ENCODE data around the gene LHFPL3.

LHFPL3 gene

DNA sequence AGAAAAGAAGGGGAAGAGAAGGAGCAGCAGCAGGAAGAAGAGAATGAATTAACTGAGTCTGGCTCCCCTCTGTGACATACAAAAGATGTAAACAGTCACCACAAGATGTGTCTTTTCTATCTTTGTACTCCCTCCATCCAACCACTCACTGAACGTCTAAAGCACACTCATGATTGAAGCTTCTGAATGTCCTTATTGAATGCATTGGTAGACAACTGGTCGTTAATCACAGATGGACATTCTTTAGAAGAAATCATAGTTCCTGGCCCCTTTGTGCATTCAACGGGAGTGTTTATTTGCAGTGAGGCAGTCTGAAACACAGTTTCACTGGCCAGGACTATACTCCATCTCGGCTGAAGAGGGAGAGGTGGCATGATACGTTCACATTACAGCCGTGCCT is 479.3 kb downstream of the LHFPL3 start:
- no peak for DNase-seq

DNA sequence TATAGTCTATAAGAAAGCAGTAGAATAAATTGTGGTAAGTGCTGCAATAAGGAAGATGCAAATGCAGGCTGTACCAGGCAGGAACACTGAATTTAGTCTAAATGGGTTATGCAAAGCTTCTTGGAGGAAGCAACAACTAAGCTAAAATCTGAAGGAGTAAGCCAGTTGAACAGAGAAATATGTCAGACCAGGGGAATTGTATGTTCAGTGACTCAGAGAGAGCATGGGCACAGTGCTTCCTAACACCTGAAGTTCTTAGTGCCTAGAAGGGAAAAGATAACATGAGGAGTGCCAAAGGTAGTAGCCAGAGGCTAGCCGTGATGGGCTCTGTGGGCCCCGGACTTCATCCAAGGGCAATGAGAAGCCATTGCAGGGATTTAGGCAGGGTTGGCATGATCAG is 481.5 kb downstream of the LHFPL3 start:
- no peak for DNase-seq

DNA sequence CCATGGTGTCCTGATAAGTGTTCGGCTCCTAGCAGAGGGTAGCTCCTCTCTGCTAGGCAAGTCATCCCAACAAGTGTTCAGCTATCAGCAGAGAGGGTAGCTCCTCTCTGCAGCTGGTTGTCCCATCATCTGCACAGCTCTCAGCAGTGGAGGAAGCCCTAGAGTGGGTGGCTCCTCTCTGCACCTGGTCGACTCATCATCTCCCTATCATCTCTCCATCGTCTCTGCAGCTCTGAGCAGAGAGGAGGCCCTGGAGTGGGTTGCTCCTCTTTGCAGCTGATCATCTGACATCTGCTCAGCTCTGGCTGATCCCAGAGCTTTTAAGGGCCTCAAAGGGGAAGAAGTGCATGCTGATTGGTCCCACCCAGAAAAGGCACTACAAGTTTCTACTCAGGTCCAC is 485.7 kb downstream of the LHFPL3 start:
- no peak for DNase-seq

DNA sequence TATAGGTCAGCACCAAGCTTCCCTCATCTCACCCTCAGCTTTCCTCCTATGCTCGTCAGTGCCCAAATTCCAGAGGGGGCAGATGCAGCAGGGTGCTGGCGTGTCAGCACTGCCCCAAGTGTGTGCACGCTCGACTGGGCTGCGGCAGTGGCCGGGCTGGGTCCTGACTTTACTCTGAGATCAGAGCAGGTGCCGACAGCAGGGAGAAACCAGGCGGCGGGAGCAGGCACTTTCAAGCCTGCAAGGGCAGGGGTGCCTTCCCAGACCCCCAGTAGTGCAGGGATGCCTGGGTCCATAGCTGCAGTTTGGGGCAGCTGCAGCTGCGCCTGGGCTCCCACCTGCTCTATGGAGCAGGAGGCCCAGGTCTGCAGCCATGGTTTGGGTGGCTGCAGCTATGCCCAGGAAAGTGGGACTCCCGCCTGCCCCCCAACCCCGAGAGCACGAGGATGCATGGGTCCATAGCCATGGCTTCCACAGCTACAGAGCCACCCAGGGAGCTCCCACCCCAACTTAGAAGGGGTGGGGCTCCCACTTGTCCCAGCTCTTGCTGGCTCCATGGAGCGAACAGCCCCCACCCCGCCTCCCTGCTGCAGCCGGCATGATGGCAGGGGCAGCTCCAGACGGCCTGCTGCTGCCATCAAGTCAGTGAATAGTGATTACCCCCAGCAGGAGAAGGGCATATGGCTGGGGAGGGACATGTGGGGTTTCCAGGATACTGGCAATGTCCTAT is 486.4 kb downstream of the LHFPL3 start:
- DNase-seq, result no peak

DNA sequence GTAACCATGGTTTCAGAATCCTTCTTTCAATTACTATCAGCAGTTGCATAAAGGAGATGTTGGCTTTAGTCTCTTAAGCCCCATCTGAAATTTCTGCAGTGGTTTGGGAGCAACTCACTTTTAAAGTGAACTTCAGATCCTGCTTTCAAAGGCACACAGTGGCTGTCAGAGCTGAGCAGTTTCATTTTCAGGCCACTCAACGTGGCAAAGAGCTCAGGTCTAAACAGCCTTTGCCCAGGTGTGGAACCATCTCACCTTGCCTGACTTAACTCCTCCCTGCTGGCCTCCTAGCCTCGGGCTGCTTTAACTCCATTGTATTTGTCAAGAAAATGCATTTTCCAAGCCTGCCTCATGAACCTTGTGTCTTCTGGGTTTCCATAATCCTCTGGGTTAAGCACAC is 488.1 kb downstream of the LHFPL3 start:
- DNase-seq, result no peak

DNA sequence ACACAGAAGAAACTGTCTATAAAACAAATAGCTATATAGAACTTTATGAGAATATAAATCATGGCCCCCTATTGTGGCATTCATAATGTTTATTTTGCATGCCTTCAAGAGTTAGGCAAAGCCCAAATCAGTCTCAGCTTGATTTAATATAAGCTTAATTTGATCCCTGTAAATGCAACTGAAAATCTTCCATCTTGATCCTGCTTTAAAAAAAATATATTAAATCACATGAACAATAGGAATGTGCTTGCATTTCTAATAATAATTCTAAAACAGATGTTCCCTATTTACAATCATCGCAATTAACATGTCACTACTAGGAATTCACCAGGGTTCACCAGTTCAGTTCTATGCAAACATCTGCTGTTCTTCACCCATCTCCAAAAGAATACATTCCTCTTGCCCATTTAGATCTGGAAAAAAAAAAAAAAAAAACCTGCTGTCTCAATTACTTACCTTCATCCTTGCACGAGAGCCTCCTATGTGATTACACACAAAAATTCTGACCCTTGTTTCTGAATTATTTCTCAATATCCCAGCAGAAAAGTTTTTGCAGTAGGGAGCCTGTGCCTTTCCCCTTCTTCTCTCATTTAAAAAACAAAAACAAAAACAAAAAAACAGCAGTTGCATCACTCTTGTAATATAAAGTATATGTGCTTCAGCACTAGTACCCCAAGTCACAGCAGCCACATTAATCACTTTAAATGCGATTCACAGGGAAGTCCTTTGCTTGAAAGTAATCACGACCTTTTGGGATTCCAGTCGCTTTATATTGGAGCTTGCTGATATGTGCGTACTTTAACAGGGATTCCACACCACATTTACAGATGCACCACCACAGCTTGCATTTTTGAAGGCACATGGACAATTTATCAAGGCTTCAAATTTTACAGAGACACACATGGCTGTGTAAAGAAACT is 490.8 kb downstream of the LHFPL3 start:
- DNase-seq, result no peak

DNA sequence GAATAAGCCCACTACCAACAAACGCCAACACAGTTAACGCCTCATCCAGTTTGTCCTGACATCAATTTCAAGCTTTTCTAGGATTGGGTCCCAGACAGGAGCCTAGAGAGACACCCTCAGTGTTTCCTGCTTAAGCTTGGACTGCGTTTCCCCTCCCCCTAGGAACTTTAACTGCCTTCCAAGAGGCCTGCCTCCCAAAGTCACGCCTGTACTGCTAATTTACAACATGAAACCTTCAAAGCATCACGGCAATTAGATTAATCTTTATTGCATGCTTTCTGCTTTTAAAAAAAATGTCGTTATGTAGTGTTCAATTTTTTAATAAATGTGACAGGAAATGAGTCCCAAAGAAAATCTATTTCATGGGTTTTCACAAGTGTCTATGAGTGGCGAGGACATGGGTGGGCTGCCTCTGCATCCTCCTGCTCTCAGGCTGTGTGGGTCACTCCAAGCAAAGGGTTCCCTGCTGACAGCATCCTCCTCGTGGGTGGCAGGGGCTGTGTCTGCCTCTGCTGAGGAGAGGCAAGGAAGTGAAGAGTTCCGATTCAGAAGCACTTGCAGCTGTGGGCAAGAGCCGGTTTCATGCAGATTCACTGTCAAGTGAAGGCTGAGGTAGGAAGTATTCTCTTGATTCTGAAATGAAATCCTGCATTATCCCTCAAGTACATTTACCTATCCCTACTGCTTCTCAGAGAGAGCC is 492.6 kb downstream of the LHFPL3 start:
- DNase-seq, result no peak

DNA sequence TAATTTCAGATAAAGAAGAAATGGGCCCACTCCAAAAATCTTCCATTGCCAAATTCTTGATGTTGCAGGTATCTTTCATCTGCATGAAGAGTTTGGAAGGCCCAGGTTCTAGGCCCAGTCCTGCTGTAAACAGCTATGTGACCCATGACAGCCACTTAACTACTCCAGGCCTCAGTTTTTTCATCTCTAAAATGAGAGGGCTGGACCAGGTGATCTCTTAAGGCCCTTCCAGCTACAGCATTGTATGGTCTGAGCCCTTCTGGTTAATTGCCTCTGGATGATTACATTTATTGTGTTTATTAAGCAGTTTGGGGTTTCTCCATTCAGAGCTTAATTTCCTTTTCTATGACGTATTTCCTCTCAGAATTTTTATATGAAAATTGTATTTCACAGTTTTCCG is 494.8 kb downstream of the LHFPL3 start:
- DNase-seq, result no peak

DNA sequence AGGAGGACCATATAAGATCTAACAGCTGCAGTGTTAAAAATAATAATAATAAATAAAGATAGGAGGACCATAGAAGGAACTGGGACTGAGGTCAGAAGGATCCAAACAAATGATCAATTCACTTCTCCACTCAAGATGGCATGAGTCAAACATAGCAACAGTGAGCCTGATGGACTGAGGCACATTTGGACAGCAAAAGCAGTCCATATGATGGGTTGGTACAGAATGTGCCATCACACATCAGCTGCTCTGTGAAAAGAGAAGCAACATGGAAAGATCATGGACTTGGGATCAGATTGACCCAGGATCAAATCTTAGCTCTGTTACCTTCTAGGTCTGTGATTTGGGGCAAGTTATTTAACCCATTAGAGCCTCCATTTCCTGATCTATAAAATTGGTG is 496.7 kb downstream of the LHFPL3 start:
- no peak for DNase-seq

DNA sequence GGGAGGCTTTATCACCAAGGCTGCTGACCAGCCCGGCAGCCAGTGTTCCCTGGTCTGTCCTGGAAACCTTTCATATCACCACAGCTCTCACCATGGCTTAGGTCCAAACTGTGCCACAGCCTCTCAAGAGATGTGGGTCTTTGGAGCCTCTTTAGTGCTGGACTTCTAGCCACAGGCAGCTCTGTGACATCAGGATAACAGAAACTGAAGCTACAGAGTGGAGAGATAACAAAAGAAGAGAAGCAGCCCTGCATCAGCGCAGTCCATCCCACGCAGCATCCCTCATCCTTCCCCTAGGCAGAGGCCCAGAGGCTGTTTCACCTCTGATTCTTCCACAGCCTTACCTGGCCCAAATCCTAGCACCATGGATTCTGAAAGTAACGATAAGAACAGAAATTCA is 497.7 kb downstream of the LHFPL3 start:
- DNase-seq, result no peak

DNA sequence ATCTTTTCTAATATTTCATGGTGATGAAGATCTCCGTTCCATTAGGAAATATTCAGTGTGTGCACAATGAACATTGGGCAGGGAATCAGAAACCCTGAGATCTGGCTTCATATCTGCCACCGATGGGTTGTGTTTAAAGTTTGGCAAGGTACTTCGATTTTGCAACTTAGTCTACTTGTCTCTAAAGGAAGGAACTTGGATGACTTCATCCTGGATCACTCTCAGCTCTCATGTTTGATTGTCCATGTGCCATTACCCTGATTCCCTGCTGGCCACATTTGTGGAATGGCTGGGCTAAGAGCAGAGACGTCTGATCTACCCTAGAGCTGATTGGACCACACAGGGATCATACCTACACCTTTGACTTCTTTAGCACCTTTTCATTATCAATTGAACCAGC is 508.6 kb downstream of the LHFPL3 start:
- no peak for DNase-seq

DNA sequence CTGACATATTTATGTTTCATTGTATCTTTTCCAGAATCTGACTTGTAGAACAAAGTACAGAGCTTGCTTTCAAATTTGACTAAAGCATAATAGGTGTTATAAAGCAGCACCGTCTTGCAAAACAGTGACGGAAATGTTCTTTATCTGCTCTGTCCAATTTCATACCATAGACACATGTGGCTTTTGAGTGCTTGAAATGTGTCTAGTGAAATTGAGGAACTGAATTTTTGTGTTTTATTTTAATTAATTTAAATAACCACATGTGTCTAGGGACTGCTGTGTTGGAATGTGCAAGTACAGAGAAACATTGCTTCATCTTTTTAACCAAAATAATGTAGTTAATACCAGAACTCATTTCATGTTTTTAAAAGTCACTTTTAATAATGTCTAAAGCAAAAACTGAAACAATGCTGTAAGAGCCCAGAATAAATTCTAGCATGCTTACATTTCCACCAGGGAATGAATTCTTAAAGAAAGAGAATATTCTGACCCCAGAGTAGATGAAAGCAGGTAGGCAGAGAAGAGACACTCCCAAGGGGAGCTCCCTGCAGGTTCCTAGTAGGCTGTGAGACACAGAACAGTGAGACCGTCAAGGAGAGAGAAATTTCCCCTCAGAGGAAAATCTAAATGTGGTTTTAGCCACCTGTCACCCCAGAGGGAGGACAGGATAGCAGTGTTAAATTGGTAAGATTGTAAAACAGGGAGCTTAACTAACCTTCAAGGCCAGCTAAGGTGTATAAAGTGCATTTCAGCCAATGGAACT is 510.3 kb downstream of the LHFPL3 start:
- no peak for DNase-seq

DNA sequence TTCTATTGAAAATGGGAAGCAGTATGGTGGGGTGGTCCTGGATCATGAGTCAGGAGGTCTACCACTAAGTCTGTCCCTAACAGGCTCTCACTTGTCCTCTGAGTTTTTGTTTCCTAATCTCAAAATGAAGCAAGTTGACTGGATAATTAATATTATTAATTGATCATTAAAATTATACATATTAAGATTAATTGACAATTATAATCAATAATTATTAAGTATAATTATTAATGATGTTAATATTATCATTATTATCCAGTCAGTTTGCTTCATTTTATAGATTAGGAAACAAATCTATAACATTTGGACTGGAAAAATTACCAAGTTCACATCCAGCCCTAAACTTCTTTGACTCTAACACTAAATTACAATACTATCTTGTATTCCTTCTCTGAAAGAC is 511.4 kb downstream of the LHFPL3 start:
- no peak for DNase-seq

DNA sequence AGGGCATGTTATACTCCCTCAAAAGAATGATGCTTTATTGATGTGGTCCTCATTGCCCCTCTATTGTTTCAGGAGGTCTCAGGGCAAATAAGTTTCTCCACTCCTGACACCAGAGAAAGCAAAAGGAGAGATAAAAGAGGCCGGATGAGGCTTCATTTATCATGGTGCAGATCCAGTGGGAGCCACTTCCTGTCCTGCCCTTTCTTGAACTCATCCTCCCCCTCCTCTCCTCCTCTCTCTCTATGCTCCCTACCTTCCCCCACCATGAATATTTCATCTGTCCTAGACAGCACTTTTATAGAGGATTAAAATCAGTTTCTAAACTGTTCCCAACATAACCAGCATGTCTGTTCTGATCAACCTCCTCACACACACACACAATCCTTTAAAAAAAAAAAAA is 513.4 kb downstream of the LHFPL3 start:
- DNase-seq, result no peak

DNA sequence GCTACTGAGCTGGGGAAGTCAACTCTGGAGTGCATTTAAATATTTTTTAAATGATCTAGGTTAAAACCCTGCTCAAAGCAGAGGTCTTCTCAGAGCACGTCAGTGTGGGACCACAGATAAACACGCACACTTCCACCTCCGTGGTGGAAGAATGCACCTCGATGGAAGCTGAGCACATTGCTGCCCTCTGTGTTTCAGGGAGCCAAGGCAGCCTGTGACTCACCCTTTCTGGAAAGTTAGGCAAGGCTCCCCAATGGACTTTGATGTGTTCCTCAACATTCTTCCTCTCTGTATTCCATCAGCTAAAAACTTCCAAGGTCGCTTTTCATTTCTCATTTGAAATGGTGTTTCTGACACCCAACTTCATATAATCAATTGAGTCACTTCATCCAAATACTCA is 514.8 kb downstream of the LHFPL3 start:
- no peak for DNase-seq

DNA sequence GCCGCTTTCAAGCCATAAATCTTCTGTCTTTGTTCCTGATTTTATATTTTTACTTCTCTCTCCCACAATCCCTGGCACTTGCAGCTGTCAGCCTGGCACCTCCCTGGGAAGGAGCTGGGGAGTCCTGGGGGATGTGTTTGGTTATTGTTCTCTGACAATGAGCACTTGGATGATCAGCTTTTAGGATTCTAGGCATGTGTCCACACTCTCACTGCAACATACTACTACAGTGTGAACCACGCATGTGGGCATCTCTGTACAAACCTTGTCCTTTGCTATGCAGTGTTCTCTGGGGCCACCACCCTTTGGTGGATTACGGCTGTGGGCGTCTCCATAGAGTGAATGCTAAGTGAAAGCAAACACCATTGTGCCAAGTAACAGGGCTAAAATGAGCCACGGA is 517.2 kb downstream of the LHFPL3 start:
- no peak for DNase-seq

DNA sequence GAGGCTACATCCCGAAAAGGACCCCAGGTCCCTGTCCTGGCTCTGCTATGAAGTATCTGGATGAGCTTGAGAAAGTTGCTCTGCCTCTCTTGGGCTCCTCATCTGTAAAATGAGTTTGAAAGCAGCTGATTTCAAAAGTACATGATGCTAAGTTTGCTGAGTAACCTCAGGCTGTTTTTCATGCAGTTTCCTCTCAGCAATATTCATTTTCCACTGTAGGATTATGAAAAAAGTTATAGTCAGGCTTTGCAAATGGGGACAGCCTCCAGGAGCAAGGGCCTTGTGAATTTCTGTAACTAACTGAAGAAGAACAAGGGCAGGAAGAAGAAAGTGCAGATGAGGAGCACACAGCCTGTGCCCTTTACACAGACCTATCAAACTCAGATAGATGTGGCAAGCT is 518.3 kb downstream of the LHFPL3 start:
- no peak for DNase-seq

DNA sequence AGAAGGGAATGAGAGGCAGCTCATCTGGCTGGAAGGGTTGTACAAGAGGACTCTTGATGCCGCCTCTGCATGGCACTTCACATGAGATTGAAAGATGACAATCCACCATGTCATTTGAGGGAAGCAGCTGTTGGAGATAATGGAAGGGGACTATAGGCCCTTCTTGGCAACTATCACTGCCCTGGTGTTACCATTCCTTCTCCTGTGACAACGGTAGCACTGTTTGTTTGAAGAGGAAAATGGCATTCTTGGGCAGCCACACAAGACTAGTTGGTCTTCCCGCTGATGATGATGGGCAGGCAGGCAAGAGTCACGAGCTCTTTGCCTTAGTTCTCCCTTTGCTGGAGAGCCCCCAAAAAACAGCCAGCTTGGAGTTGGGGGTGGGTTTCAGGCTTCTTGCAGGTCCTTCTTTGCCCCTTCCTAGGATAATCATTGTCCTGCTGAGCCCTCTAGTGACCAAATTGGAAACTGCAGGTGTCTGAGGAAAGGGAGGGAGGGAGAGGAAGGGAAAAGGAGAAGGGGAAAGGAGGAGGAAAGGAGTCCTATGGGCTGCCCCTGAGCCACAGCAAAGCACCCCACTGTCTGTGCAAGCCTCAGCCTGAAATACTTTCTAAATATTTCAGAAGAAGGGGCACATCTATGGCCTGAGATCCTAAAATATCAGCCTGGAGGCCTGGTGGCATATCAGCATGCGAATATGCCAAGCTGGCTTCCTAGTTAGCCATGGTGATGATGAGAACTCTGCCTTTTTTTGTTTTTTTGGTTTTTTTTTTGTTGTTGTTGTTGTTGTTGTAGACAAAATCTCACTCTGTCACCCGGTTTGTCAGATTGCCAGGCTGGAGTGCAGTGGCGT is 520.0 kb downstream of the LHFPL3 start:
- peak; percentile 2 for DNase-seq

DNA sequence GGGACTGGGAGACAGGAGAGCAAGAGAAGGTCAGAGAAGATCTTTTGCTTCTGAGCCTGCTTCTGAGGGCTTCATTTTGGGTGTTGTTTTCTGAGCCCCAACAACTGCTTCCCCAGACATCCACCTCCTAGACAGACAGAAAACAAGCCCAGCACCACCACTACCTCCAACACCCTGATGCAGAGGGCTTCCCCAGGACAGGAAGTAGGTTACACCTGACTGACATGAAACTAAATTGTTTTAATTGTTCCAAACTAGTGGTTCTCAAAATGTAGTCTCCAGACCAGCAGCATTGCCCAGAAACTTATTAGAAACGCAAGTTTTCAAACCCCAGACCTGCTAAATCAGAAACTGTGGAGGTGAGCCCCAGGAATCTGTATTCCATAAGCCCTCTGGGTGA is 522.0 kb downstream of the LHFPL3 start:
- DNase-seq, result no peak

DNA sequence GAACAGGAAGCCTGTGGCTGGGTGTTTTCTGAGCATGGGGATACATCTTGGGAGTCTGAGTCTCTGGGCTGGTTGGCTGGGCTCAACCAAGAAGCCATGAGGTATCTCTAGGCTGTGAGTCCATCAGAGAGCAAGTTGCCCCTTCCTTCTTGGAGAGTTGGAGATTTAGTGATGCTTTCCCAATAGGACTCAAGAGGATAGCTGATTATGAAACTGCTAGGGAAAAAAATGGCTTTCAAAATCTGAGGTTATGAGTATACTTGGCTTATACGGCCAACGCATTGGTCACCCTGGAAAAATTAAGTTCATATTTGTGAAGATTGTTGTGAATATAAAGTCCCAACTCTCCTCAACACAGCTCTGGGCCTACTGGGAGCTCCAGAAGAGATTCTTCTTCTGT is 522.9 kb downstream of the LHFPL3 start:
- no peak for DNase-seq

DNA sequence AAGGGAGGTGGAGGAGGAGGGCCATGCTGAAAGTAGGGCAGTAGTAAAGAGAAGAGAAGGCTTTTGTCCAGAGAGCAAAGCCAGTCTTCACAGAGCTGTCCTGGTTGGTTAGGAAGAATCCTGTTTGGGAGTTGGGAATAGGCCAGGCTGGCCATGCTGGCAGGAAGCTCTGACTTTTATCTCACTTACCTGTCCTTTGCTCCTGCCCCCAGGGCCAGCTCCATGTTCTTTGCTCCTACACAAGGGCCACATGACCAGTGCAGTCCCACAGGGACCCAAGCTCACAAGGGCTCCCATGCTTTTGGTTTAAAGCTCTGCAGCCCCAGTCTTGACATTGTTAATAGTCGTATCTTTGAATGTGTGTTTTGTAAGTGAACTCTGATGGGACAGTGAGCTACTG is 524.0 kb downstream of the LHFPL3 start:
- no peak for DNase-seq

DNA sequence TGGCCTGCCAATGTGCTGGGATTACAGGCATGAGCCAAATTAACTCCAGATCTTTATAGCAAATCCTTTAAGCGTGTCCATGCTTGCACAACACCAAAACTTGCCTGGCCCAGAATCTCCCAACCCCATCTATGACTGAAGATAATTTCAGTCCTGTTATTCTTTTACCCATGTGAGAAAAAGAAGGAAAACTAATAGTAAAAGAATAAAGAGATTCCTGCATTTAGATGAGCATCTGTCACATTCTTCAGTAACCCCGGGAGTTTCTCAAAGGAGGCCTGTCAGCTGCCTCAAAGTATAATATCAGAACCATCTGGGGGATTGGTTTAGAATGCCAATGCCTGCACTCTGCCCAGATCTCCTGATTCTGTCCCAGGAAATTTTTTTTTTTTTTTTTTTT is 527.5 kb downstream of the LHFPL3 start:
- DNase-seq, result no peak
